Superior temporal gyrus (tissue), 1 donor: ENCODE results near the gene OMG.
"Not testable (repeated sequence)": the region's sequence is repeated elsewhere in the genome, so short reads cannot be mapped to it uniquely, and the experiment has no call there.

Experiments used
- DNase-seq: peaks from one replicate; pipeline ENCODE4 v3.0.0-alpha.2; 2016; ENCODE audit errors: extremely low spot score

OMG gene

GRCh38 chr17:31308372-31309334 lies 11.6 kb upstream of the OMG start:
- DNase-seq, result no peak

- DNase-seq, result no peak
Measured at GRCh38 chr17:31307640-31308039, 10.6 kb upstream of the OMG start.

- DNase-seq, result no peak
Measured at GRCh38 chr17:31299624-31300023, 2.6 kb upstream of the OMG start.

GRCh38 chr17:31296142-31296541 lies 897 bp downstream of the OMG start:
- DNase-seq, result peak; percentile 89

- peak; percentile 78 for DNase-seq
Measured at GRCh38 chr17:31295489-31295871, 1.6 kb downstream of the OMG start.

- DNase-seq, result peak; percentile 76
Measured at GRCh38 chr17:31294820-31295488, 2.1 kb downstream of the OMG start.

- peak; percentile 84 for DNase-seq
Measured at GRCh38 chr17:31294231-31294630, 2.8 kb downstream of the OMG start.

GRCh38 chr17:31293581-31293980 lies 3.5 kb downstream of the OMG start:
- no peak for DNase-seq

- no peak for DNase-seq
Measured at GRCh38 chr17:31291820-31292219, 5.2 kb downstream of the OMG start.

- no peak for DNase-seq
Measured at GRCh38 chr17:31289790-31290189, 7.2 kb downstream of the OMG start.

- not testable (repeated sequence) for DNase-seq
Measured at GRCh38 chr17:31287932-31288331, 9.1 kb downstream of the OMG start.

GRCh38 chr17:31286587-31286986 lies 10.5 kb downstream of the OMG start:
- DNase-seq, result no peak

GRCh38 chr17:31283841-31284240 lies 13.2 kb downstream of the OMG start:
- no peak for DNase-seq

GRCh38 chr17:31281061-31281460 lies 16.0 kb downstream of the OMG start:
- DNase-seq, result no peak

- DNase-seq, result no peak
Measured at GRCh38 chr17:31279401-31279800, 17.6 kb downstream of the OMG start.

GRCh38 chr17:31275116-31275515 lies 21.9 kb downstream of the OMG start:
- DNase-seq, result no peak

- DNase-seq, result no peak
Measured at GRCh38 chr17:31274252-31274651, 22.8 kb downstream of the OMG start.

- no peak for DNase-seq
Measured at GRCh38 chr17:31273516-31273915, 23.5 kb downstream of the OMG start.

GRCh38 chr17:31272803-31273202 lies 24.2 kb downstream of the OMG start:
- DNase-seq, result no peak

- no peak for DNase-seq
Measured at GRCh38 chr17:31272236-31272635, 24.8 kb downstream of the OMG start.

GRCh38 chr17:31269578-31269983 lies 27.5 kb downstream of the OMG start:
- no peak for DNase-seq

GRCh38 chr17:31269036-31269577 lies 27.9 kb downstream of the OMG start:
- DNase-seq, result no peak

- DNase-seq, result no peak
Measured at GRCh38 chr17:31266042-31266441, 31.0 kb downstream of the OMG start.
